Stimulated activated naive CD8-positive, alpha-beta T cell treated with anti-CD3 and anti-CD28 coated beads, Interleukin-15, Interleukin-2, amounts not matched to agents 100 ng/mL and 50 ng/mL, for 24 hours (primary cell): Measurements from ENCODE around the gene DCDC2C.

Experiments
- H3K27ac Mint-ChIP-seq: one replicate; pipeline ENCODE4 v1.8.0; 2021; ENCODE audit warnings: mild to moderate bottlenecking, mixed read lengths
- H3K27me3 Mint-ChIP-seq: one replicate; pipeline ENCODE4 v1.8.0; 2021; ENCODE audit warnings: mixed read lengths
- H3K36me3 Mint-ChIP-seq: one replicate; pipeline ENCODE4 v1.8.0; 2021; ENCODE audit warnings: low read depth, mixed read lengths
- H3K4me1 Mint-ChIP-seq: one replicate; pipeline ENCODE4 v1.8.0; 2021; ENCODE audit warnings: low read depth, mixed read lengths
- H3K4me3 Mint-ChIP-seq: one replicate; pipeline ENCODE4 v1.8.0; 2021; ENCODE audit warnings: mild to moderate bottlenecking, mixed read lengths
- H3K9me3 Mint-ChIP-seq: one replicate; pipeline ENCODE4 v1.8.0; 2021; ENCODE audit warnings: mixed read lengths

DCDC2C gene

GRCh38 chr2:3741867-3742602, 38.7 kb downstream of the DCDC2C start:
- Mint-ChIP-seq H3K4me1 (no peaks in the 10 kb centered on the region), H3K27me3 (peaks cover 11% of the 10 kb centered on the region), H3K27ac (no peak overlapping the region), H3K4me3 (no peak overlapping the region), H3K9me3 (no peaks in the 10 kb centered on the region), H3K36me3 (no peaks in the 10 kb centered on the region)

- H3K27me3 Mint-ChIP-seq = peaks cover 11% of the 10 kb centered on the region
- H3K27ac Mint-ChIP-seq = no peak overlapping the region
- no peaks in the 10 kb centered on the region for H3K9me3 Mint-ChIP-seq
- H3K4me3 Mint-ChIP-seq = no peak overlapping the region
- no peaks in the 10 kb centered on the region for H3K4me1 Mint-ChIP-seq
- no peaks in the 10 kb centered on the region for H3K36me3 Mint-ChIP-seq
Measured at GRCh38 chr2:3742743-3743508, 39.6 kb downstream of the DCDC2C start.

- H3K4me1 Mint-ChIP-seq = no peaks in the 10 kb centered on the region
- no peaks in the 10 kb centered on the region for H3K9me3 Mint-ChIP-seq
- peaks cover 8% of the 10 kb centered on the region for H3K27me3 Mint-ChIP-seq
- H3K4me3 Mint-ChIP-seq = no peak overlapping the region
- H3K27ac Mint-ChIP-seq = no peak overlapping the region
- no peaks in the 10 kb centered on the region for H3K36me3 Mint-ChIP-seq
Measured at GRCh38 chr2:3743951-3744555, 40.7 kb downstream of the DCDC2C start.

GRCh38 chr2:3745920-3746319, 42.5 kb downstream of the DCDC2C start:
- H3K4me1 Mint-ChIP-seq = no peaks in the 10 kb centered on the region
- no peaks in the 10 kb centered on the region for H3K9me3 Mint-ChIP-seq
- no peak overlapping the region for H3K27ac Mint-ChIP-seq
- peaks cover 8% of the 10 kb centered on the region for H3K27me3 Mint-ChIP-seq
- H3K36me3 Mint-ChIP-seq = no peaks in the 10 kb centered on the region
- no peak overlapping the region for H3K4me3 Mint-ChIP-seq

- Mint-ChIP-seq H3K27ac (no peak overlapping the region), H3K4me1 (no peaks in the 10 kb centered on the region), H3K36me3 (no peaks in the 10 kb centered on the region), H3K27me3 (peaks cover 3% of the 10 kb centered on the region), H3K9me3 (no peaks in the 10 kb centered on the region), H3K4me3 (no peak overlapping the region)
Measured at GRCh38 chr2:3747032-3747654, 43.8 kb downstream of the DCDC2C start.

GRCh38 chr2:3747826-3748225, 44.5 kb downstream of the DCDC2C start:
- Mint-ChIP-seq H3K4me3 (no peak overlapping the region), H3K4me1 (no peaks in the 10 kb centered on the region), H3K27ac (no peak overlapping the region), H3K27me3 (no peaks in the 10 kb centered on the region), H3K9me3 (no peaks in the 10 kb centered on the region), H3K36me3 (no peaks in the 10 kb centered on the region)

GRCh38 chr2:3749201-3749600, 45.8 kb downstream of the DCDC2C start:
- Mint-ChIP-seq H3K27ac (no peak overlapping the region), H3K27me3 (no peaks in the 10 kb centered on the region), H3K36me3 (no peaks in the 10 kb centered on the region), H3K4me1 (no peaks in the 10 kb centered on the region), H3K4me3 (no peak overlapping the region), H3K9me3 (no peaks in the 10 kb centered on the region)

GRCh38 chr2:3751251-3751650, 47.9 kb downstream of the DCDC2C start:
- Mint-ChIP-seq H3K36me3 (no peaks in the 10 kb centered on the region), H3K27me3 (no peaks in the 10 kb centered on the region), H3K27ac (no peak overlapping the region), H3K9me3 (no peaks in the 10 kb centered on the region), H3K4me1 (no peaks in the 10 kb centered on the region), H3K4me3 (no peak overlapping the region)

GRCh38 chr2:3751806-3752205, 48.4 kb downstream of the DCDC2C start:
- Mint-ChIP-seq H3K4me3 (no peak overlapping the region), H3K4me1 (no peaks in the 10 kb centered on the region), H3K27me3 (no peaks in the 10 kb centered on the region), H3K36me3 (no peaks in the 10 kb centered on the region), H3K9me3 (no peaks in the 10 kb centered on the region), H3K27ac (no peak overlapping the region)

- Mint-ChIP-seq H3K4me3 (no peak overlapping the region), H3K4me1 (no peaks in the 10 kb centered on the region), H3K27me3 (no peaks in the 10 kb centered on the region), H3K27ac (no peak overlapping the region), H3K9me3 (no peaks in the 10 kb centered on the region), H3K36me3 (no peaks in the 10 kb centered on the region)
Measured at GRCh38 chr2:3752376-3752775, 49.0 kb downstream of the DCDC2C start.

GRCh38 chr2:3753561-3753960, 50.2 kb downstream of the DCDC2C start:
- H3K27ac Mint-ChIP-seq = no peak overlapping the region
- H3K9me3 Mint-ChIP-seq = no peaks in the 10 kb centered on the region
- H3K36me3 Mint-ChIP-seq = no peaks in the 10 kb centered on the region
- H3K27me3 Mint-ChIP-seq = no peaks in the 10 kb centered on the region
- H3K4me3 Mint-ChIP-seq = no peak overlapping the region
- H3K4me1 Mint-ChIP-seq = no peaks in the 10 kb centered on the region

- no peaks in the 10 kb centered on the region for H3K36me3 Mint-ChIP-seq
- H3K9me3 Mint-ChIP-seq = no peaks in the 10 kb centered on the region
- H3K27me3 Mint-ChIP-seq = peaks cover 2% of the 10 kb centered on the region
- no peak overlapping the region for H3K27ac Mint-ChIP-seq
- H3K4me3 Mint-ChIP-seq = no peak overlapping the region
- H3K4me1 Mint-ChIP-seq = no peaks in the 10 kb centered on the region
Measured at GRCh38 chr2:3754280-3754679, 50.9 kb downstream of the DCDC2C start.

- Mint-ChIP-seq H3K4me1 (no peaks in the 10 kb centered on the region), H3K9me3 (no peaks in the 10 kb centered on the region), H3K27ac (no peak overlapping the region)
Measured at GRCh38 chr2:3754795-3755194, 51.4 kb downstream of the DCDC2C start.

GRCh38 chr2:3755277-3755676, 51.9 kb downstream of the DCDC2C start:
- no peaks in the 10 kb centered on the region for H3K4me1 Mint-ChIP-seq
- H3K36me3 Mint-ChIP-seq = no peaks in the 10 kb centered on the region
- no peak overlapping the region for H3K4me3 Mint-ChIP-seq

More at GRCh38 chr2:3754795-3755194, 51.4 kb downstream of the DCDC2C start:
- Mint-ChIP-seq H3K36me3 (no peaks in the 10 kb centered on the region), H3K4me3 (no peak overlapping the region), H3K27me3 (peaks cover 4% of the 10 kb centered on the region)

GRCh38 chr2:3756306-3756705, 52.9 kb downstream of the DCDC2C start:
- Mint-ChIP-seq H3K27me3 (peaks cover 4% of the 10 kb centered on the region), H3K36me3 (no peaks in the 10 kb centered on the region), H3K4me1 (no peaks in the 10 kb centered on the region), H3K4me3 (no peak overlapping the region), H3K9me3 (no peaks in the 10 kb centered on the region), H3K27ac (no peak overlapping the region)

More at GRCh38 chr2:3755277-3755676, 51.9 kb downstream of the DCDC2C start:
- H3K27ac Mint-ChIP-seq = no peak overlapping the region
- no peaks in the 10 kb centered on the region for H3K9me3 Mint-ChIP-seq
- H3K27me3 Mint-ChIP-seq = peaks cover 4% of the 10 kb centered on the region
